Stimulated activated CD4-positive, alpha-beta T cell treated with anti-CD3 and anti-CD28 coated beads, TNF-alpha, amount 100 ng/mL, for 1 hour (primary cell): Measurements from ENCODE around the gene HTR2C.
"Not testable (repeated sequence)": the region's sequence is repeated elsewhere in the genome, so short reads cannot be mapped to it uniquely, and the experiment has no call there.

Experiments
- DNase-seq, 3 donors: peaks; one replicate each; pipeline ENCODE4 v3.0.0-alpha.2; 2020; ENCODE audit warnings: low read depth in 3 of 3, low spot score in 1 of 3

Gene HTR2C

GRCh38 chrX:114583646-114584374 is at the start of gene HTR2C:
Gene HTR2C, plus strand, starts transcription at chrX:114584086. Its CDS starts 142,851 bp downstream, at chrX:114726937.
- DNase-seq, result no peak

DNA sequence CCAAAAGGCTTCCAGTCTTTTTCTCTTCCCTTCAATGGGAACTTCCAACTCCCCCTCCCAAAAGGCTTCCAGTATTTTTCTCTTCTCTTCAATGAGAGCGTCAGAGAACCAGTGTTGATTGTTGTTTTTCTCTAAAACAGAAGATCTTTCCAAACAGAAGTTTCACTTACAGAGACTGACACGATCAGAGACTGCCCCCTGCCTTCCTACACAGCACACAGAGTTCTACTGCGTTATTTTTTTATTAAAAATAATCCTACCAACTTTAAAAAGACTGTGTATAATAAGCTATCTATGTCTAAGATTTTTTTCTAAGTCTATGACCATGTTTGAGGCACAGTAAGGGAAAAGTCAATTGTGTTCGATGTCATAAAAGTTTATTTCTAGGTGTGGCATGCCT is 3.5 kb upstream of the HTR2C start:
- no peak for DNase-seq

DNA sequence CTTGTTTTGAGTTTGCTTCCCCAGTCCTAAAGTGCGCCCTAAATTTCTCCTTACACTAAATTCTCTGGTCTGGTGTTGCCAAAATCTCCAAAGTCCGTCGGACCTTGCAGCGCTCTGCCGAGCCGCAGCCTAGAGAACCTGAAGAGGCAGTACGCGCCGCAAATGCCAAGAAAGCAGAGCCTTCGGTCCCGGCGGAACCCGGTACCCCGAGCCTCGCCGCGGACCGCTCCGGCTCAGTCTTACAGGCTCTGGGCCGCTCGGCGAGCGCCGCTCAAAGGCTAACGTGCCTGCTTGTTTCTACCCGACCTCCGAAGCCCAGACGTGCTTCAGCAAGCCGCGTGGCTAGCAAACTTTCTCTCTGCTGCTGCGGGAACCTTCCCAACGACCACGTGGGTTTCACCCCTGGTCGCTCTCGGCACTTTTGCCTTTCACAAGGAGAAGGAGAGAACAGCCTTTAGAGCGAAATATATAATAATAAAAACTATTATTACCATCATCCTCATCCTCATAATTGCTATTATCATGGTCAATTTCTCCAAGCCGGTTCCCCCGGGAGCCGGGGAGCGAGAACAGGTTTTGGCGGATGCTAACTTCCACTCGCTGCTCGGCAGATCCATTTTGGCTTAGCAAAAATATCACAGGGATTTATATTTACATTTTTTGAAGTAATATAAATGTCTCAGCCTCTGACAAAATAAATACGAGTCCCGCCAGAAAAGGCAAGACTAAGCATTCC is 2.2 kb upstream of the HTR2C start:
- no peak for DNase-seq

- DNase-seq, result no peak
Measured at GRCh38 chrX:114582264-114582632, 1.6 kb upstream of the HTR2C start.

GRCh38 chrX:114582698-114583395 is 1.0 kb upstream of the HTR2C start:
- DNase-seq, result no peak

DNA sequence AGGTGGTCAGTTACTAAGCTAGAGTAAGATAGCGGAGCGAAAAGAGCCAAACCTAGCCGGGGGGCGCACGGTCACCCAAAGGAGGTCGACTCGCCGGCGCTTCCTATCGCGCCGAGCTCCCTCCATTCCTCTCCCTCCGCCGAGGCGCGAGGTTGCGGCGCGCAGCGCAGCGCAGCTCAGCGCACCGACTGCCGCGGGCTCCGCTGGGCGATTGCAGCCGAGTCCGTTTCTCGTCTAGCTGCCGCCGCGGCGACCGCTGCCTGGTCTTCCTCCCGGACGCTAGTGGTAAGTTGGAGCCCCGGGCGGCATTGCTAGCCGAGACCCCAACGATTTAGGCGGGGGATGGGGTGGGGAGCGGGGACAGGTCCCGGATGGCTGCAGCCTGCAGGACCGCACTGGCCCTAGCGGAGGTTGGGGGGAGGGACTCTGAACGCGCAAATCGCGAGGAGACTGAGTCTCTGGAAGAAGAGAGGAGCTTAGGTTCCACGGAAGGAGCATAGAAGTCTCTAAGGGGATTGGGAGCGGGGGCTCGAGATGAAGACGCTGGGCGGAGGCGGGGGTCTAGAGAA is 573 bp downstream of the HTR2C start:
- DNase-seq, result no peak

DNA sequence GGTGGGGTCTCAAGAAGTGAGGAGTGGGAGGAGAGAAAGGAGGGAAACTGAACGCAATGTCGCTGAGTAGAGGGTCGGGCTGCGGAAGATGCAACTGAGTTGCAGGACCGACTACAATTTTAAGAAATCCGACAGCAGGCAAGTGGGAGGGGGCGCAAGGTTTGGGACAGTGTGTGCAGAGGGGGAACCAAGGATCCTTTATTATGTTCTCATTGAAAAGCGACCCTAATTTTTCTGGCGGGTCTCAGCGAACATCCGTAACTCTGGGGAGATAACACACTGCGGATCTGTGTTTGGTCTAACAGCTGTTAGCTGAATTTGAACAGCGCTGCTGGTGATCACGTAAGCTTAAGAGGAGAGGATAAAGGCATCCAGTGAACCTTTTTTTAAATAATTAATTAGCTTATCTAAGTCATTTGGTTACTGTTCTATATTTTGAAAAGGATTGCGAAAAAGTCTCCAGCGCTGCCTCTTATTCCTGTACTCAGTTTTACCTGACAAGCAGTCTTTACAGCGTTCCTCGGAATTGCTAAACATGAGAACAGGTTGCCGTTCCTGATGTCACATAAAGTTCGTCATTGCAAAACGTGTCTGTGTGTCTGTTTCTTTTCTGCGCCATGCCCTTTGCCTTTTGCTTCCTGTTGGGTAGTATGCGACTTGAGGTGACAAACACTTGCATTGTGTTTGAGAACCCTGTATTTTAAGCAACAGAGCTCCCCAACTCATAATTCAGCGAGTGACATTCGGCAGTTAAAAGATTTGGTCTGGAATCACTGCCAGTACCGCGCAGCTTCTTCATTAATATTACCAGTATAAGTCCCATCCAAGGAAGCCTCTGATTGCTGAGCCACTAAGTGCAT is 1.3 kb downstream of the HTR2C start:
- DNase-seq, result no peak

DNA sequence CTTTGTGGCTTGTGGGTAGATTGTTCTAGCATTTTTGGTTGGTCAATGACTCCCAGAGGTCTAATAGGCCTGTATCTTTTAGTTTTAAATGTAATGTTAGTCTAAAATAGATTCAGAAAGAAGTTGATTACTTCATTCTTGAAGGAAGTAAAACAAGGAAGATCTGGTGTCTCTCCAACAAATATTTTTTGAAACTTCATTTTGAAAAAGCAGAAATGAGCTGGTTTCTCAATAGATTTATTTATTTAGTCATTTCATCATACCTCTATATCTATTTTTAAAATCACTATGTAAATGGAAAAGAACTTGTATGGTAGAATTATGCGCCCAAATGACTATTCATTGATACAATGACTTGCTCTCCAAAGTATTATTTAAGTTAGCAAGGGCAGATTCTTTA is 7.2 kb downstream of the HTR2C start:
- no peak for DNase-seq

- DNase-seq, result no peak
Measured at GRCh38 chrX:114599305-114599704, 15.4 kb downstream of the HTR2C start.

DNA sequence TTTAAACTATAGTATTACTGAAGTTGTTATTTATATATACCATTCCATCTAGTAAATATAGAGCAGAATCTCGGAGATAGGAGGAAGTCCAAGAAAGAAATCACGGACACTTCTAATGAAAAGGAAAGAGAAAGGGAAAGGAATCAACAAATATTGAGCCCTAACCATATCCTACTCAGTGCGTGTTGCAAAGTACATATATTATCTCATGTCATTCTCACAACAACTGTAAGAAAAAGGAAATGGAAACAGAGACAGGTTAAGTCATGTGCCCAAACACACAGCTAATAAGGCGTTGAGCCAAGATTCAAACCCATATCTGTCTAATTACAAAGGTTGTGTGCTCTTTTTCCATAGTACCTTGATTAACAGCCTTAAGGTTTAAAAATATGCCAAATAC is 16.0 kb downstream of the HTR2C start:
- no peak for DNase-seq

DNA sequence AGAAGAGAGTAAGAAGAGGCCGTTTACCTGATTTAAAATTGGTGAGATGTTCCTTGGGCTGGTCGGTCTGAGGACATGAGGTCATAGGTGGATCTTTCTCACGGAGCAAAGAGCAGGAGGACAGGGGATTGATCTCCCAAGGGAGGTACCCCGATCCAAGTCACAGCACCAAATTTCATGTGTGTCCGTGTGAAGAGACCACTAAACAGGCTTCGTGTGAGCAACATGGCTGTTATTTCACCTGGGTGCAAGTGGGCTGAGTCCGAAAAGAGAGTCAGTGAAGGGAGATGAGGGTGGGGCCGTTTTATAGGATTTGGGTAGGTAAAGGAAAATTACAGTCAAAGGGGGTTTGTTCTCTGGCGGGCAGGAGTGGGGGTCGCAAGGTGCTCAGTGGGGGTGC is 22.7 kb downstream of the HTR2C start:
- not testable (repeated sequence) for DNase-seq

DNA sequence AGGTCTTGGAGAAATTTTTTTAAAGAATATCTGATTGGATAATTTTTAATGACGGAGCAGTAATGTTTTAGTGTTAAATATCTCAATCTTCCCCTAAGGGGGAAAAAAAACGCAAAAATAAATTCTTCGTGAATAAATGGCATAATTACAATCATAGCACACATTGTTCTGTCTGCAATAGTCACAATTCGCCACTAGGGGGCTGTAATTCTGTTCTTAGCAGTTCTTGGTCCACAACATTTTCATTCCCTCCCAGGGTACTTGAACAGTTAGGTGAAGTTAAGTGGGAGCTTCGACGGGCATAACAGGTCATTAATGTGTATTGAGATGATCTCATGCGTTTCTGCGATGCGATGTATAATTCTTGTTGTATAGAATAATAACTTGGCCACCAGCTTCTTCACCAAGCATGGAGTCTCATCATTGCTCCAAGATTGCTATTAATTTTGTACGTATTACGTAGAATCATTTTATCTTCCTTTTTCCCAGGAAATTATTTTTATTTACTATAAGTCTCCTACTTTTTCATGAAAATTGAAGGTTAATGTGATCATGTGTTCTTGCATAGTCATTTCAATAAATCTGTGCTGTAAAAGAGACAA is 27.2 kb downstream of the HTR2C start:
- no peak for DNase-seq

GRCh38 chrX:114615765-114616164 is 31.9 kb downstream of the HTR2C start:
- no peak for DNase-seq

GRCh38 chrX:114619874-114620273 is 36.0 kb downstream of the HTR2C start:
- DNase-seq, result no peak

- no peak for DNase-seq
Measured at GRCh38 chrX:114626323-114626722, 42.4 kb downstream of the HTR2C start.

DNA sequence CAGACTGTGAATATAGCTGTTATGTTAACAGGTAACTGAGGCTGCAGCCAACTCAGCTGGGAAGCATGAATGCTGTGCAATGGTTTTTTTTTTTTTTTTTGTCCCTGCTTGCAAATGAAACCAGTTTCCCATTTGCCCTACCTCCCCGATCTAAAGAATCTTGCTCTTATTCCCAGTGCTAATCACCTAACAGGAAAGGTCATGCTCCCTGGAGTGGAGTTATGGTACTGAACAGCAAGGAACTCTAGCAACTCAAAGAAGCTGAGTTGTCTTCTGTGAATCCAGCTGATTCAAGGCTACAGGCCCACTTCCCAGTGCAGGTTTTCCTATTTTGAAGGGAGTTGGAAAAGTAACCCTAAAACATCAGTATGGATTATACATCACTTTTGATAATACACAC is 52.1 kb downstream of the HTR2C start:
- DNase-seq, result no peak

DNA sequence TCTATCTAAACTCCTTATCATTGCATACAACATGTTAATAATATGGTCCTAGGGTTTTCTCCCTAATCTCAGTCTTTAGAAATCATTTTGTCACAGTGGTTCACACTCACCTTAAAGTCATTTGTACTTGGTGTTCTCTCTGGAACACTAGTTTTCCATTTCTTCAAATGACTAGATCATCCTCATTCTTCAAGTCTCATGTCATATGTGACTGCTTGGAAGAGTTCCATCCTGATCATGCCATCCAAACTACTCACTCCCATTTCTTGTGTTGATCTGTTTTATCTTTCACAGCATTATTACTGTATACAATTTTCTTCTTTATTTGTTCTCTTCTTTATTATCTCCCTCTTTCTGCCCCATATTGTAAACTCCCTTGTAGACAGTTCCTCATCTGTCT is 66.5 kb downstream of the HTR2C start:
- no peak for DNase-seq

DNA sequence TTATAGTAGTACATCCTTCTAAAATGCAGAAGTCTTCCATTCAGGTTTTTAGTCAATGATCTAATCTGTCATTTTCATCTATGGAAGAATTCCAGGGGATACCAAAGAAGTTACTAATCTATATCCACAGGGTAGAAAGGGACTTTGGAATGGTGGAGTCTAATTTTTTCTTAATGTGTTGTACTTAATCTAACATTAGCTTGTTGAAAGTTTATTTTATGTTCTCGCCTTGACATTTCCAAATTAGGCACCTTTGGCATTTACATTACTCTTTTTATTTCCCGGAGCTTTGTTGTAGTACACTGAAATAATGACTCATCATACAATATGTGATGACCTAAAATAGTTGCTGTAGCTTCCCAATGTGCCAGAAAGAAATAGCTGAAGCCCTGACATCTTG is 91.5 kb downstream of the HTR2C start:
- DNase-seq, result no peak

DNA sequence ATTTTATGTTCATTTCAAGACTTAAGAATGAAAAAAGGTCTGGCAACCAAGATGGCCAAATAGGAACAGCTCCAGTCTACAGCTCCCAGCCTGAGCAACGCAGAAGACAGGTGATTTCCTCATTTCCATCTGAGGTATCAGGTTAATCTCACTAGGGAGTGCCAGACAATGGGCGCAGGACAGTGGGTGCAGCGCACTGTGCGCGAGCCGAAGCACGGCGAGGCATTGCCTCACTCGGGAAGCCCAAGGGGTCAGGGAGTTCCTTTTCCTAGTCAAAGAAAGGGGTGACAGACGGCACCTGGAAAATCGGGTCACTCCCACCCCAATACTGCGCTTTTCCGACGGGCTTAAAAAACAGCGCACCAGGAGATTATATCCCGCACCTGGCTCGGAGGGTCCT is 116.6 kb downstream of the HTR2C start:
- DNase-seq, result not testable (repeated sequence)

DNA sequence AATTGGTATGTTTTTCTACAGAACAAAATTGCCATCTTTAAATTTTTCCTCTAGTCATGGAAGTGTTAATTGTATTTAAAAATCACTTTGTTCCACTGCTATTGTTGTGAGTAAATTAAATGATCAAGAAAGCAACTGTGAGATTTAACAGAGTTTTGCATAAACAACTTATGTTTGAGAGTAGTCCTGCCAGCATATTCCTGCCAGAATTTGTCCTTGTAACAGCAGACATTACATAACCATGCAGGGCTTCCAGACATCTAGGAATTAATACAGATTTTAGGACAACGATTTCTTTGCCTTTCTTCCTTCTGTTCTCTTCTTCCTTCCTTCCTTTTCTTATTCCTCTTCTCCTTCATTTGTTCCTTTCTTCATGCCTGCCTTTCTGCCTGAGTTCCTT is 125.5 kb downstream of the HTR2C start:
- DNase-seq, result no peak

GRCh38 chrX:114710571-114710970 is 126.7 kb downstream of the HTR2C start:
- DNase-seq, result no peak
